ENCODE results near the gene HECA.

DNA sequence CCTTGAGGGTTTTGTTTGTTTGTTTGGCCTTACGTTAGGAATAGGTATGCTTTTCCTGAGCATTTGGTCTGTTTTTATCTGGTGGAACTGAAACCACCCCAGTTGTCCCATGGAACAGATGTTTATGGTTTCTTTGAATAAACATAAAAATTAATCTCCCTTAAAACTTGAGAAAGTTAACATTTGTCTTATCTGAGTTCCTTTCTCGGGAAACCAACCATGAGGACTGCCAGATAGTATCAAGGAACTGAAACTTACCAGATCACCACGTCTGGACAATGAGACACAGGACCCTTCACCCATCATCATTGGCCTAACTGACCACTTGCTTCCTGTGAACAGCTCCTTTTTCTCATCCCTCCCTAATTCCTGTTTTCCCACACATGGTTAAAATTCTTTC lies 15.3 kb upstream of the HECA start:
- no peak for TF ChIP-seq POLR2A (IDR thresholded peaks at IDR 0.05)
- no peak for TF ChIP-seq CTCF (IDR thresholded peaks at IDR 0.05)
